Glomerular visceral epithelial cell (primary cell): ENCODE results near the gene TBC1D16.
A peak's percentile ranks its signal among the peaks of the same experiment; 100 is the strongest.
"Not testable (repeated sequence)": the region's sequence is repeated elsewhere in the genome, so short reads cannot be mapped to it uniquely, and the experiment has no call there.

Experiments used
- DNase-seq: peaks from one replicate; pipeline ENCODE4 v3.0.0-alpha.2; 2016; ENCODE audit errors: extremely low spot score

Gene TBC1D16

GRCh38 chr17:80003969-80004368, 31.7 kb downstream of the TBC1D16 start:
- no peak for DNase-seq

GRCh38 chr17:80002690-80003490, 32.8 kb downstream of the TBC1D16 start:
- no peak for DNase-seq

GRCh38 chr17:80002070-80002641, 33.5 kb downstream of the TBC1D16 start:
- DNase-seq: no peak

GRCh38 chr17:80000981-80001775, 34.5 kb downstream of the TBC1D16 start:
- DNase-seq: no peak

GRCh38 chr17:80000136-80000535, 35.5 kb downstream of the TBC1D16 start:
- no peak for DNase-seq

- DNase-seq: no peak
These were observed 38.5 kb downstream of the TBC1D16 start for GRCh38 chr17:79997011-79997660.

GRCh38 chr17:79996291-79996690, 39.4 kb downstream of the TBC1D16 start:
- no peak for DNase-seq

GRCh38 chr17:79995696-79996095, 40.0 kb downstream of the TBC1D16 start:
- no peak for DNase-seq

GRCh38 chr17:79994602-79995001, 41.1 kb downstream of the TBC1D16 start:
- DNase-seq: no peak

- DNase-seq: not testable (repeated sequence)
These were observed 41.5 kb downstream of the TBC1D16 start for GRCh38 chr17:79994228-79994569.

GRCh38 chr17:79993390-79994227, 42.1 kb downstream of the TBC1D16 start:
- DNase-seq: peak; percentile 74

- no peak for DNase-seq
These were observed 42.9 kb downstream of the TBC1D16 start for GRCh38 chr17:79992649-79993389.

GRCh38 chr17:79991924-79992648, 43.6 kb downstream of the TBC1D16 start:
- DNase-seq: no peak

GRCh38 chr17:79991140-79991923, 44.3 kb downstream of the TBC1D16 start:
- DNase-seq: peak; percentile 78

- DNase-seq: no peak
These were observed 45.0 kb downstream of the TBC1D16 start for GRCh38 chr17:79990704-79991103.

GRCh38 chr17:79990051-79990592, 45.5 kb downstream of the TBC1D16 start:
- no peak for DNase-seq

- DNase-seq: no peak
These were observed 46.4 kb downstream of the TBC1D16 start for GRCh38 chr17:79989106-79989835.
